K562 (cell line): Measurements from ENCODE around the gene TMEM217. TPM values are rescaled to one million over a fixed set of nuclear protein-coding genes. Genes with fewer than 3 reads are reported as not detected.

Experiments used
- ASH1L ChIP-seq: fragments of 450-650 bp; IDR thresholded peaks from 2 replicates; pipeline ENCODE4 v1.6.1; 2018; ENCODE audit warnings: borderline replicate concordance, mild to moderate bottlenecking, low read depth; ENCODE audit not compliant: partially characterized antibody
- BACH1 ChIP-seq: fragments of 200-800 bp; sonication (Bioruptor generic); IDR thresholded peaks from 2 replicates; pipeline ENCODE4 v1.6.1; 2016; ENCODE audit warnings: missing genetic modification characterization, missing compliant biosample characterization
- C11orf30 ChIP-seq: fragments of 450-650 bp; IDR thresholded peaks from 2 replicates; pipeline ENCODE4 v1.6.1; 2016; ENCODE audit warnings: low read depth, mild to moderate bottlenecking
- EGR1 ChIP-seq: fragments of 450-650 bp; conservative IDR thresholded peaks from 2 replicates; pipeline ENCODE4 v1.6.1; 2017; ENCODE audit warnings: mild to moderate bottlenecking
- HLTF ChIP-seq: fragments of 450-650 bp; IDR thresholded peaks from 2 replicates; pipeline ENCODE4 v1.6.1; 2016
- HNRNPH1 ChIP-seq: fragments of 200-400 bp; formaldehyde crosslinking; optimal IDR thresholded peaks from 2 replicates; pipeline ENCODE3; 2017; ENCODE audit warnings: low read depth, mild to moderate bottlenecking, low read length, moderate library complexity
- HNRNPLL ChIP-seq: fragments of 200-400 bp; formaldehyde crosslinking; IDR thresholded peaks from 2 replicates; pipeline ENCODE4 v1.6.1; 2017; ENCODE audit warnings: low read length, low read depth, mild to moderate bottlenecking; ENCODE audit not compliant: poor library complexity, severe bottlenecking
- HSF4 ChIP-seq: fragments of 250-450 bp; sonication (Bioruptor Pico); IDR thresholded peaks from 2 replicates; pipeline ENCODE4 v2.1.2; 2022; ENCODE audit warnings: mild to moderate bottlenecking, moderate library complexity, borderline replicate concordance
- IRF2 ChIP-seq: sonication (generic); formaldehyde crosslinking; IDR thresholded peaks from 2 replicates; pipeline ENCODE4 v1.8.1; 2022; ENCODE audit warnings: mild to moderate bottlenecking, missing genetic modification reagents
- KLF6 ChIP-seq: fragments of 250-450 bp; sonication (Bioruptor Pico); IDR thresholded peaks from 2 replicates; pipeline ENCODE4 v1.4.0; 2020; ENCODE audit warnings: mild to moderate bottlenecking, moderate library complexity, borderline replicate concordance
- PHF20 ChIP-seq: fragments of 450-650 bp; IDR thresholded peaks from 2 replicates; pipeline ENCODE4 v1.6.1; 2018; ENCODE audit not compliant: partially characterized antibody
- PML ChIP-seq: IDR thresholded peaks from 2 replicates; pipeline ENCODE4 v1.6.1; 2012; ENCODE audit warnings: low read length, inconsistent platforms
- POLR2H ChIP-seq: IDR thresholded peaks from 2 replicates; pipeline ENCODE4 v1.6.1; 2016; ENCODE audit warnings: missing genetic modification characterization, low read depth, mild to moderate bottlenecking, control low read depth, missing compliant biosample characterization, moderate library complexity
- PYGO2 ChIP-seq: fragments of 450-650 bp; IDR thresholded peaks from 2 replicates; pipeline ENCODE4 v1.6.1; 2016; ENCODE audit warnings: mild to moderate bottlenecking, missing genetic modification characterization, moderate library complexity, missing compliant biosample characterization
- TEAD1 ChIP-seq, 2 experiments: fragments of 450-650 bp in 1 of 2; sonication (generic) in 1 of 2; formaldehyde crosslinking; IDR thresholded peaks; 2 replicates each; pipeline versions ENCODE4 v1.4.0 to v1.8.0; 2020 to 2022; ENCODE audit warnings: mild to moderate bottlenecking in 2 of 2, missing genetic modification reagents in 1 of 2
- TGIF2 ChIP-seq: sonication (generic); formaldehyde crosslinking; IDR thresholded peaks from 2 replicates; pipeline ENCODE4 v1.8.1; 2022; ENCODE audit warnings: mild to moderate bottlenecking, missing genetic modification reagents, moderate library complexity
- UBTF ChIP-seq, 2 experiments: IDR thresholded peaks; 2 replicates each; pipeline ENCODE4 v1.6.1; 2012; ENCODE audit warnings: improper control_type of control experiment in 2 of 2, low read depth in 2 of 2, low read length in 2 of 2, borderline replicate concordance in 1 of 2
- ZBTB9 ChIP-seq: fragments of 450-650 bp; formaldehyde crosslinking; IDR thresholded peaks from 2 replicates; pipeline ENCODE4 v1.4.0; 2020; ENCODE audit warnings: mild to moderate bottlenecking, moderate library complexity
- ZNF511 ChIP-seq: sonication (generic); formaldehyde crosslinking; IDR thresholded peaks from 2 replicates; pipeline ENCODE4 v1.8.0; 2022; ENCODE audit warnings: mild to moderate bottlenecking, missing genetic modification reagents
- ZNF551 ChIP-seq: fragments of 250-450 bp; sonication (Bioruptor Pico); IDR thresholded peaks from 2 replicates; pipeline ENCODE4 v1.5.0; 2021; ENCODE audit warnings: mild to moderate bottlenecking, moderate library complexity
- ZNF639 ChIP-seq, 2 experiments: fragments of 200-800 bp in 1 of 2; sonication (Bioruptor generic) in 1 of 2; sonication (generic) in 1 of 2; formaldehyde crosslinking in 1 of 2; IDR thresholded peaks in 1 of 2; conservative IDR thresholded peaks in 1 of 2; 2 replicates each; pipeline versions ENCODE4 v1.5.0 to v1.6.1; 2016 to 2020; ENCODE audit warnings: missing compliant biosample characterization in 1 of 2, missing genetic modification characterization in 1 of 2, missing genetic modification reagents in 1 of 2
- polyA plus RNA-seq, 8 experiments: library from polyadenylated mRNA; depleted of rRNA in 4 of 8; stranded (reverse) in 5 of 8; unstranded in 3 of 8; fragments of >200 nt; fragmentation: Nextera tagmentation in 2 of 8; fragmentation: Illumina TruSeq in 1 of 8; extraction: Ambion mirVana in 2 of 8; extraction: Trizol in 1 of 8; gene quantifications; 2 replicates each; pipeline versions ENCODE4 v1.2.1 to v1.2.3, GENCODE V29; 2011 to 2014; ENCODE audit warnings: inconsistent platforms in 1 of 8, missing spikeins in 1 of 8
- total RNA-seq, 7 experiments: library from RNA; depleted of rRNA in 6 of 7; stranded (reverse); fragments of >200 nt in 6 of 7; fragmentation: Illumina TruSeq in 2 of 7; extraction: Trizol in 2 of 7; gene quantifications; 2 replicates each; pipeline versions ENCODE4 v1.2.1 to v1.2.3, GENCODE V29; 2011 to 2021; ENCODE audit warnings: low replicate concordance in 1 of 7

TMEM217 gene
- total and polyA plus RNA-seq, 9 of the 15 experiments (the other 6 are each of a cell fraction or from before 2014, with no cell fraction given), result 1.3 to 8.0 (median 1.9) TPM

- TF ChIP-seq ZNF511 (CRISPR knock-in tag), result no peak
- peak; percentile 88 for TF ChIP-seq PHF20
- TF ChIP-seq HNRNPLL, result no peak
- no peak for TF ChIP-seq POLR2H (tag)
- TF ChIP-seq ASH1L, result peak; percentile 78
- no peak for TF ChIP-seq PML
- no peak for TF ChIP-seq KLF6
- no peak for TF ChIP-seq IRF2 (CRISPR knock-in tag)
- TF ChIP-seq HSF4 (CRISPR knock-in tag), result peak; percentile 16; the same call in 1 of the 2 replicates
- TF ChIP-seq ZNF551, result no peak
- no peak for TF ChIP-seq ZBTB9 (CRISPR knock-in tag)
- peak; percentile 75; the same call in 1 of the 2 replicates for TF ChIP-seq C11orf30
- TF ChIP-seq TGIF2 (CRISPR knock-in tag), result no peak
- no peak for TF ChIP-seq EGR1
- TF ChIP-seq ZNF639 (CRISPR knock-in tag; conservative IDR thresholded peaks at IDR 0.05 in 1 of 2, IDR thresholded peaks at IDR 0.05 in 1 of 2), result peak in 1 of 2 experiments; percentile 50; a peak in 1 of 4 replicates
- no peak for TF ChIP-seq PYGO2 (tag)
- TF ChIP-seq HNRNPH1, result no peak
- TF ChIP-seq BACH1, result no peak; the same call in 1 of the 2 replicates
- TF ChIP-seq TEAD1 (CRISPR knock-in tag; IDR thresholded peaks at IDR 0.05), result 0 out of 4 replicates have a peak, but pooled peaks of 1 of the 2 experiments have one; percentile 42
- TF ChIP-seq HLTF, result peak; percentile 99
- no peak for TF ChIP-seq UBTF (IDR thresholded peaks at IDR 0.05; ENCODE audit: borderline replicate concordance in 1 of 2, low read depth in 2 of 2, low read length in 2 of 2)
Observed at GRCh38 chr6:37204014-37204751, 53.8 kb downstream of the TMEM217 start (continued).
